GM13977 (cell line): ENCODE measurements around the gene CNTFR.

Experiments used
- DNase-seq: peaks from one replicate; pipeline ENCODE4 v3.0.0; 2012; ENCODE audit warnings: low spot score
- in situ Hi-C: fragments of 300-500 bp; cut with MboI; formaldehyde crosslinking; loops from one replicate; pipeline ENCODE4 v1.12.0; 2022; ENCODE audit warnings: low sequenced_read_pairs, low pct_unique_long_range_greater_than_20kb, mixed read lengths, inconsistent platforms; ENCODE audit not compliant: unreplicated experiment
- TF ChIP-seq, protein P1 (sequence below): IDR thresholded peaks from 2 replicates; pipeline ENCODE4 v1.5.1; 2012; ENCODE audit warnings: mild to moderate bottlenecking, control low read depth; ENCODE audit not compliant: insufficient read depth; ENCODE audit errors: extremely low read depth, missing control alignments

The CNTFR gene

DNA sequence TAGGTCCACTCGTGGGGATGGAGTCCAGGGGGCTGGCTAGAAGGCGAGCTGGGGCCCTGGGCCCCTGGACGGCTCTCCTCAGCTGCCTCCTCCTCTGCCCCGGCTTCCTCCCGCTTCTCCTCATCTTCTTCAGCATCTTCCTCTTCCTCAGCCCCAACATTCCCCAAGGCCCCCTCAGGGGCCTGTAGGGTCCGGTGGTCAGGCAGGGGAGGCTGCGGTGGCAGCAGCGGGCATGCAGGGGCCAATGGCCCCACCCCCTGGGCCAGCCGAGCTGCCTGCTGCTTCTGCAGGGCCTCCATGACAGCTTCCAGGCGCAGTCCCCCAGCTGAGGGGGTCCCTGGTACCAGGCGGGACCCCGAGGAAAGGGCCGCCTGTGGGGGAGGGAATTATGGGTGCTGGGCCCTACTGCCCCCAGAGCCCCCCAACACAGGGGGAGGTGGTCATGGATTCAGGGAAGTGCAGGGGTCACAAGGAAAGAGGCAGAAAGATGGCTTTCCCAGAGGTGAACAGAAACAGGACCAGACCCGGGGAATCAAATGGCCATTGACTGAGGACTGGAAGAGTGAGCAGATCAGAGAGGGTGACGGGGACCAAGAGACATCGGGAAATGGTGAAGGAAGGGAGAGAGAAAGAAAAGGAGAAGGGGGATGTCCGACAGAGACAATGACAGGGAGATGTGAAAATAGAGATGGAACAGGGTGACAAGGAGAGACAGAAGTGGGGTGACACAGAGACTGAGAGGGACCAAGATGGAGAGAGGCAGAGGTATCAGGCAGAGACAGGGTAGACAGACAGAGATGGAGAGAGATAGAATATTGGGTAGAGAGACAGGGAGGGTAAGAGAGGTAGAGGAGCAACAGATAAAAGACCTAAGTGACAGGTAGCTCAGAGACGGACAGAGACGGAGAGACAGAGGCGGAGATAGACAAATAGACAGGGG lies 38.5 kb upstream of the CNTFR start:
- in situ Hi-C loops = no loop called here
- DNase-seq = no peak
- TF ChIP-seq, protein P1, sequence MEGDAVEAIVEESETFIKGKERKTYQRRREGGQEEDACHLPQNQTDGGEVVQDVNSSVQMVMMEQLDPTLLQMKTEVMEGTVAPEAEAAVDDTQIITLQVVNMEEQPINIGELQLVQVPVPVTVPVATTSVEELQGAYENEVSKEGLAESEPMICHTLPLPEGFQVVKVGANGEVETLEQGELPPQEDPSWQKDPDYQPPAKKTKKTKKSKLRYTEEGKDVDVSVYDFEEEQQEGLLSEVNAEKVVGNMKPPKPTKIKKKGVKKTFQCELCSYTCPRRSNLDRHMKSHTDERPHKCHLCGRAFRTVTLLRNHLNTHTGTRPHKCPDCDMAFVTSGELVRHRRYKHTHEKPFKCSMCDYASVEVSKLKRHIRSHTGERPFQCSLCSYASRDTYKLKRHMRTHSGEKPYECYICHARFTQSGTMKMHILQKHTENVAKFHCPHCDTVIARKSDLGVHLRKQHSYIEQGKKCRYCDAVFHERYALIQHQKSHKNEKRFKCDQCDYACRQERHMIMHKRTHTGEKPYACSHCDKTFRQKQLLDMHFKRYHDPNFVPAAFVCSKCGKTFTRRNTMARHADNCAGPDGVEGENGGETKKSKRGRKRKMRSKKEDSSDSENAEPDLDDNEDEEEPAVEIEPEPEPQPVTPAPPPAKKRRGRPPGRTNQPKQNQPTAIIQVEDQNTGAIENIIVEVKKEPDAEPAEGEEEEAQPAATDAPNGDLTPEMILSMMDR = no peak

DNA sequence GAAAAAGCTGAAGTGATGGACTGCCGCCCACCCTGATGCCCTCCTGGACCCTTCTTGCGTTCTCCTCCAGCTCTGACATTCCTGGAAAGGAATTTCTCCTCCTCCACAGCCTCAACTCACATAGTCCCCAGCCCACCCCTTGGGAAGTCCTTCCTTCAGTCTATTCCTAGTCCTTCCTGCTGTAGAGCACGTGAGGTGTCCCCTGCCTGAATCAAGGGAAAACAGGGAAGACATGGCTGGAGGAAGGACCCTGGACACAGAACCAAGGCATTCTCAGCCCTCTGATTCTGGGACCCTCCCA lies 35.6 kb upstream of the CNTFR start:
- in situ Hi-C loops = no loop called here
- no peak for DNase-seq
- TF ChIP-seq, protein P1 = no peak

DNA sequence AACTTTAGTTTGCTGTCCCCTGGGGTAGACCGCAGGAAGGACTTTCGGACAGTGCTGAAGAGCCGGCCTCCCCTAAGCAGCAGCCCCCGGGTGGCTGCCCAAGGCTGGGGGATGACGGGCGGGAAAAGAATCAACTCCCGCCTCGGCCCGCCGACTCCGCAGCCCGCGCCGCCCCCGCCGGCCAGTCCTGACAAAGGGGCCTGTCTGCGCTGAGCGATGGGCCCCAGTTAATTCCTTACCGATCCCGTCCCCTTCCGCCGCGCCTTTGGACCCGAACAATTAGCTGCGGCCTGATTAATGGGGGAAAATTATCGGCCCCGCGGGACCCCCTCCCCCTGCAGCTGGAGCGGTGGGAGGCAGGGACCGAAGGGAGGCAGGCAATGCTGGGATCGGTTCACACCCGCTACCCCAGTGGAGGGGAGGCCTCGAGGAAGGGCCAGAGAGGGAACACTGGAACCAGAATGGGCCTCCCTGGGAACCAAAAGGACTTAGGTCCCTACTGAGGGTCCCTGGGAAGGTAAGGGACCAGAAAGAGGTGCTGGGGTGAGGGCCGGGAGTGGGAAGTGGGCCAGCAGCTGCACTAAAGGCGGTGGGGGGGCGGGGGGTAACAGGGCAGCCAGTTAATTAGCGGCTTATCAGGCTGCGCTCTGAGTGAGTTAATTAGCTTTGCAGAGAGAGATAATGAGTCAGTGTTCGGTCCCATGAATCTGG lies 35.1 kb upstream of the CNTFR start:
- TF ChIP-seq, protein P1 = no peak
- in situ Hi-C loops = no loop called here
- DNase-seq = no peak

DNA sequence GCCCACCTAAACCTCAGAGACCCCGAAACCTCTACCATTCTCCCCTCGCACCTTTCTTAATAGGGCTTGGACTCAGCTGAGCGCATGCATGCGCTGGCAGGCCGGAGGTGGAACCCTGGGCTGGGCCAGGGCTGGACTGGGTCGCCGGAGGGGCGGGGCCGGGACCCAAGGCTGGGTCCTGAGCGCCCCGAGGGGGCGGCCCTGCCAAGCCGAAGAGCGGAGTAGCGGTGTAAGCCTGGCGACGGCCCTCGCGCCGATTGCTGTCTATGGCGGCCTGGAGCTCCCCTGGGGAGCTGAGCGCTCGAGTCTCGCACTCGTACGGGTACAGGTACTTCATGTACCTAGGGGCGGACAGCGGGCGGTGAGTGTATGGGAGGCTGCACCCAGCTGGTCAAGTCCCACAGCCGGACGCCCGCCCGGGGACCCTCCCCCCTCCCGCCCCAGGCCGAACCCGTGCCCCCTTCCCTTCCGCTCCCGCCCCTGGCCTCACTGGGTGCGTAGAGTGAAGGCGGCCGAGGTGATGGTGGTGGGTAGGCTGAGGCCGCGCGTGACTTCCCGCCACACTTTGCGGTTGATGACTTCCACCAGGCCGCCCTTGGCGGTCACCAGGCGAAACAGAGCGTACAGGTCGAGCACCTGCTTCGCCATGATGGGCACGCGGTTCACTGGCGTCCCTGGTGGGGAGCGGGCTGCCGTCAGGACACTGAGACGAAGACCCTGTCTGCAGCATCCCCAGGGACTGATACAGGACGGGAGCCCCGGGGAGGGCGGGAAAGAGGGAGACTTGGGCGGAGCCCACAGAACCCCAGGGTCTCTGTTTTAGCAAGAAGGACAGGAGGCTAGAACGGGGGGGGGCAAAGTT lies 34.1 kb upstream of the CNTFR start:
- no peak for DNase-seq
- TF ChIP-seq, protein P1 = no peak
- in situ Hi-C loops = no loop called here

DNA sequence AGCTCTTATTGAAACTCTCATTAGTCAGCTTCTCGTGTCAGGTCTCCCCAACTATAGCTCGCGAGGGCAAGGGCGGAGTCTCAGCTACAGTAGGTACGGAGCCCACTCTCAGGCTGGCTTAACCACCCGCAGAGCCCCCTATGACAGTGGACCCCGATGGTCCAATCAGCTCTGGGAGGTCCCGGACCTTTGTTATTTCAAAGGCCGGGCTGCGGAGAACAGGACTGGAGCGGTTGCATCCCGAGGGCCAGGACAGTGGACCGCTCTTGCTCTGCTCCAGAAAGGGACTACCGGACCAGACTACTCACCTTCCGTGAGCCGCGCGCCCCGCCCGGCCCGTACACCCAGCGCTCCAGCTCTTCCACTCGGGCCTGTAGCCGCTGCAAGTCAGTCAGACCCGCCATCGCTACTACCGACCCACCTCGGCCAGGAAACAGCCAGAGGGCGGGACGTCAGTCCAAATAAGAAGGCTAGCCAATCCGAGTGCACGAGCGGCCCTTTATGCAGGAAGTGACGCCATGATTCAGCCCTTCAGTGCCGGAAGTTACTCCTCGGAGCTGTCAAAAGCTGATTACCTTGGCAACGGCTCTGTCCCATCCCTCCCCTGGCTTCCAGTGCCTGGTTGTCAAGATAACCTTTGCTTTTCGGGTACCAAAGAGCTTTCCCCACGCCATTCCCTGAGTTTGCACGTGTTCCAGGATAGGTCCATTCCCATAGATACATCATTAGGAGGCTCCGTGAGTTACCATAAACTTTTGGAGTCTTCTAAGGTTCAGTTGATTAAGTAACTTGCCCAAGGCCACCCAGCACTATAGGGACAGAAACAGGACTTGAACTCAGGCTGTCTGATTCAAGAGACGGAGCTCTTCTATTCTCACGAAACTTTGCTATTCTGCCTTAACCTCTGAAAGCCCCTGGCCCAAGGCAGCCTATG lies 30.8 kb upstream of the CNTFR start, which contains the start of gene DCTN3:
TSS of gene DCTN3 (minus strand) at position 435 of the 934 bp plus-strand sequence. CDS start at position 404, 31 bp downstream.
- TF ChIP-seq, protein P1 = no peak
- in situ Hi-C loops = no loop called here
- DNase-seq = peak; percentile 97
